Adrenal gland (tissue), 5 donors: ENCODE data around the gene PDLIM7.

Experiments
- CTCF ChIP-seq, 6 experiments: fragments of 450-650 bp in 4 of 6; fragments of 200-600 bp in 2 of 6; sonication (generic) in 1 of 6; IDR thresholded peaks; 1 replicate in 5 of 6; 2 replicates in 1 of 6; pipeline versions ENCODE4 v1.5.1 to v1.8.0; 2016 to 2021; ENCODE audit warnings: antibody characterized with exemption in 6 of 6, mild to moderate bottlenecking in 2 of 6, moderate library complexity in 1 of 6
- POLR2A ChIP-seq, 2 donors: fragments of 450-650 bp; IDR thresholded peaks; one replicate each; pipeline ENCODE4 v1.6.1; 2017; ENCODE audit warnings: antibody characterized with exemption in 2 of 2, mild to moderate bottlenecking in 2 of 2, moderate library complexity in 1 of 2
- donor health status: DM: no; HTN: no; CAD: no.

- TF ChIP-seq CTCF (IDR thresholded peaks at IDR 0.05), result peak; percentile 72 to 98 (median 86)
- TF ChIP-seq POLR2A (IDR thresholded peaks at IDR 0.05), result no peak
Measured at GRCh38 chr5:177454397-177455035, 42.9 kb downstream of the PDLIM7 start.
